ENCODE results near the gene CMC2. TPM values are rescaled to one million over a fixed set of nuclear protein-coding genes. Genes with fewer than 3 reads are reported as not detected.
A peak's percentile ranks its signal among the peaks of the same experiment; 100 is the strongest.

Gene CMC2
- total and polyA plus RNA-seq, 7 experiments from 2014 or later: 28.3 to 78.4 (median 45.8) TPM

GRCh38 chr16:80976946-80977345, 29.7 kb downstream of the CMC2 start:
- Mint-ChIP-seq H3K36me3 (peaks cover 16 to 41% (median 28%) of the 10 kb centered on the region in 5 donors), H3K27me3 (no peaks in the 10 kb centered on the region), H3K27ac (peak overlapping the region in 3 of 9 donors; percentile 3 to 56 (median 40)), H3K9me3 (no peaks in the 10 kb centered on the region), H3K4me3 (no peak overlapping the region), H3K4me1 (peaks cover 0 to 7% (median 4%) of the 10 kb centered on the region in 7 donors)
- DNase-seq: no peak
- no peak overlapping the region for H3K27ac ChIP-seq (ENCODE audit: low read depth, low read length)
- no peaks in the 10 kb centered on the region for H3K27me3 ChIP-seq (ENCODE audit: control insufficient read depth in 2 of 2, insufficient read depth in 2 of 2, low read length in 2 of 2)
- H3K4me3 ChIP-seq (ENCODE audit: low read length): no peak overlapping the region
- ATAC-seq: no peak
- intact Hi-C loops (cut with micrococcal nuclease): no loop called here
- H3K36me3 ChIP-seq (ENCODE audit: control insufficient read depth in 2 of 3, insufficient read depth in 3 of 3, low read length in 3 of 3): peaks cover 0 to 46% (median 0%) of the 10 kb centered on the region in 3 experiments
- CTCF ChIA-PET: no interaction called here
- H3K4me1 ChIP-seq (ENCODE audit: control insufficient read depth in 2 of 2, insufficient read depth in 2 of 2, low read length in 2 of 2): no peaks in the 10 kb centered on the region
- POLR2A ChIA-PET: no interaction called here
- no peaks in the 10 kb centered on the region for H3K9me3 ChIP-seq (ENCODE audit: control insufficient read depth in 2 of 3, low read length in 3 of 3)

DNA sequence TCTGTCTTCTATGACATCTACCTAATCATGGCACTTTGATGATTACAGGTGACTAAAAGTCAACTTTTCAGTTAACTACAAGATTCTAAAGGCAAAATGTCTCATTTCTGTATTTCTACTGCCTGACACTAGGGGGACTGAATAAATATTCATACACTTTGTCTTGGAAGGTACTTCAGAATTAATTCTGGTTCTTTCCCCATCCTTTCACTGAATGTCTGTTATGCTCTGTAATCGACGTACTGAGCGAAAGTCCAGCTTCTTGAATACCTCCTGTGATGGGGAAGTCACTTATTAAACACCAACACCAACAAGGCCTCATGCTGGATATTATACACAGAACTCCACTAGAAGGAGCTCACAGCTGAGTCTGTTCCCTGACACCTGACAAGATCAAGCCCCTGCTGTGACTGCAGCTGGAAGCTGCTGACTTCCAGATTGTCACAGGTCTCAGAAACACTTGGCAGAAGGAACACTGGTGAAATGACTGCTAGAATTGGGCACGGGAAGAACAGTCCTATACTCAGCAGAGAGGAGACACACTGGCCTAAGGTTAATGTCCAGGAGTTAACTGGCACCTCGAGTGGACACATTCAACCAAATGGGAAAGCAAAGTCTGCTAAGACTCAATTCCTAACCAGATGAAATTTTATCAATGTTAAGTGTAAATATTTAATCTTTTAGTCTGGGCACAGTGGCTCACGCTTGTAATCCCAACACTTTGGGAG, 31.9 kb downstream of the CMC2 start:
- peaks cover 15 to 42% (median 35%) of the 10 kb centered on the region in 5 donors for H3K36me3 Mint-ChIP-seq
- ATAC-seq (no peak), DNase-seq (no peak)
- no peaks in the 10 kb centered on the region for H3K27me3 Mint-ChIP-seq
- Histone ChIP-seq H3K9me3 (ENCODE audit: control insufficient read depth in 2 of 3, low read length in 3 of 3) (no peaks in the 10 kb centered on the region), H3K4me1 (ENCODE audit: control insufficient read depth in 2 of 2, insufficient read depth in 2 of 2, low read length in 2 of 2) (no peaks in the 10 kb centered on the region), H3K27me3 (ENCODE audit: control insufficient read depth in 2 of 2, insufficient read depth in 2 of 2, low read length in 2 of 2) (no peaks in the 10 kb centered on the region), H3K27ac (ENCODE audit: low read depth, low read length) (no peak overlapping the region), H3K4me3 (ENCODE audit: low read length) (no peak overlapping the region), H3K36me3 (ENCODE audit: control insufficient read depth in 2 of 3, insufficient read depth in 3 of 3, low read length in 3 of 3) (peaks cover 0 to 39% (median 0%) of the 10 kb centered on the region in 3 experiments)
- ChIA-PET CTCF (interaction anchor here (0.6 kb wide), 1 partner anchor 76 kb away, joined by 3 read pairs; no protein-coding TSS in a partner anchor), POLR2A (interaction anchor here (0.6 kb wide), 1 partner anchor 62 kb away, joined by 3 read pairs; no protein-coding TSS in a partner anchor)
- H3K4me3 Mint-ChIP-seq: no peak overlapping the region
- H3K9me3 Mint-ChIP-seq: no peaks in the 10 kb centered on the region
- intact Hi-C loops (cut with micrococcal nuclease): no loop called here
- peaks cover 0 to 7% (median 0%) of the 10 kb centered on the region in 7 donors for H3K4me1 Mint-ChIP-seq
- H3K27ac Mint-ChIP-seq: no peak overlapping the region

GRCh38 chr16:80973991-80974390, 32.7 kb downstream of the CMC2 start:
- DNase-seq (no peak), ATAC-seq (no peak)
- intact Hi-C loops (cut with micrococcal nuclease): no loop called here
- Mint-ChIP-seq H3K4me3 (no peak overlapping the region), H3K4me1 (peaks cover 0 to 7% (median 0%) of the 10 kb centered on the region in 7 donors), H3K9me3 (no peaks in the 10 kb centered on the region), H3K27ac (peak overlapping the region in 2 of 9 donors; percentile 0 to 47), H3K27me3 (no peaks in the 10 kb centered on the region), H3K36me3 (peaks cover 15 to 46% (median 33%) of the 10 kb centered on the region in 5 donors)
- CTCF ChIA-PET: interaction anchor here (0.8 kb wide), 1 partner anchor 30 kb away, joined by 3 read pairs; no protein-coding TSS in a partner anchor
- H3K27ac ChIP-seq (ENCODE audit: low read depth, low read length): no peak overlapping the region
- H3K36me3 ChIP-seq (ENCODE audit: control insufficient read depth in 2 of 3, insufficient read depth in 3 of 3, low read length in 3 of 3): peaks cover 0 to 33% (median 0%) of the 10 kb centered on the region in 3 experiments
- H3K4me1 ChIP-seq (ENCODE audit: control insufficient read depth in 2 of 2, insufficient read depth in 2 of 2, low read length in 2 of 2): no peaks in the 10 kb centered on the region
- H3K4me3 ChIP-seq (ENCODE audit: low read length): no peak overlapping the region
- POLR2A ChIA-PET: no interaction called here
- no peaks in the 10 kb centered on the region for H3K9me3 ChIP-seq (ENCODE audit: control insufficient read depth in 2 of 3, low read length in 3 of 3)
- H3K27me3 ChIP-seq (ENCODE audit: control insufficient read depth in 2 of 2, insufficient read depth in 2 of 2, low read length in 2 of 2): no peaks in the 10 kb centered on the region

- peaks cover 0 to 10% (median 0%) of the 10 kb centered on the region in 7 donors for H3K4me1 Mint-ChIP-seq
- POLR2A ChIA-PET: no interaction called here
- H3K9me3 Mint-ChIP-seq: no peaks in the 10 kb centered on the region
- DNase-seq (no peak), ATAC-seq (no peak)
- peak overlapping the region in 2 of 9 donors; percentile 27 to 28 for H3K27ac Mint-ChIP-seq
- intact Hi-C loops (cut with micrococcal nuclease): no loop called here
- H3K4me3 Mint-ChIP-seq: no peak overlapping the region
- H3K9me3 ChIP-seq (ENCODE audit: control insufficient read depth in 2 of 3, low read length in 3 of 3): no peaks in the 10 kb centered on the region
- no peaks in the 10 kb centered on the region for H3K4me1 ChIP-seq (ENCODE audit: control insufficient read depth in 2 of 2, insufficient read depth in 2 of 2, low read length in 2 of 2)
- H3K27me3 ChIP-seq (ENCODE audit: control insufficient read depth in 2 of 2, insufficient read depth in 2 of 2, low read length in 2 of 2): no peaks in the 10 kb centered on the region
- no peak overlapping the region for H3K27ac ChIP-seq (ENCODE audit: low read depth, low read length)
- CTCF ChIA-PET: no interaction called here
- H3K27me3 Mint-ChIP-seq: no peaks in the 10 kb centered on the region
- peaks cover 14 to 39% (median 32%) of the 10 kb centered on the region in 5 donors for H3K36me3 Mint-ChIP-seq
- H3K4me3 ChIP-seq (ENCODE audit: low read length): no peak overlapping the region
- H3K36me3 ChIP-seq (ENCODE audit: control insufficient read depth in 2 of 3, insufficient read depth in 3 of 3, low read length in 3 of 3): peaks cover 0 to 22% (median 0%) of the 10 kb centered on the region in 3 experiments
Observed at GRCh38 chr16:80972611-80973010, 34.1 kb downstream of the CMC2 start.

DNA sequence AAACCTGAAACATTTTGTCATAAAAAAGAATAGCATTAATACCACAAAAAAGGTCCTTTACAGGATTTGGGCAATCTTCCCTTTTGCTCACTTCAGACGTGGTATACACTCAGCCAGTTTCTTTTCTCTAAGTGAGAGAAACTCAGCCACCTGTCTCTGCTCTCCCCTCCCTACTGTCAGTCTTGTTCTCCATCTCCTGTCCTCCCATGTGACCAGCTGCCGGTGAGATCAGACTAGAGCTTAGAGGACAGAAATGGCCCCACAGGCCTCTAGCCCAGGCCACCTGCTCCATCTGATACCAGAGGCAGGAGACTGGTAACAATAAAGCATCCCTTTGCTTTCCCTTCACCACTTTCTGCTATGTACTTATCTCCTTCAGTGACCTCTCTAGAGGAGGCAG, 34.9 kb downstream of the CMC2 start:
- ATAC-seq (no peak), DNase-seq (no peak)
- Mint-ChIP-seq H3K27me3 (no peaks in the 10 kb centered on the region), H3K9me3 (no peaks in the 10 kb centered on the region), H3K36me3 (peaks cover 11 to 33% (median 26%) of the 10 kb centered on the region in 5 donors), H3K27ac (peak overlapping the region in 1 of 9 donors; percentile 78), H3K4me3 (no peak overlapping the region), H3K4me1 (peaks cover 0 to 10% (median 0%) of the 10 kb centered on the region in 7 donors)
- POLR2A ChIA-PET: no interaction called here
- Histone ChIP-seq H3K4me1 (ENCODE audit: control insufficient read depth in 2 of 2, insufficient read depth in 2 of 2, low read length in 2 of 2) (no peaks in the 10 kb centered on the region), H3K27ac (ENCODE audit: low read depth, low read length) (no peak overlapping the region), H3K9me3 (ENCODE audit: control insufficient read depth in 2 of 3, low read length in 3 of 3) (no peaks in the 10 kb centered on the region), H3K36me3 (ENCODE audit: control insufficient read depth in 2 of 3, insufficient read depth in 3 of 3, low read length in 3 of 3) (peaks cover 0 to 19% (median 0%) of the 10 kb centered on the region in 3 experiments), H3K4me3 (ENCODE audit: low read length) (no peak overlapping the region), H3K27me3 (ENCODE audit: control insufficient read depth in 2 of 2, insufficient read depth in 2 of 2, low read length in 2 of 2) (no peaks in the 10 kb centered on the region)
- intact Hi-C loops (cut with micrococcal nuclease): no loop called here
- CTCF ChIA-PET: no interaction called here

DNA sequence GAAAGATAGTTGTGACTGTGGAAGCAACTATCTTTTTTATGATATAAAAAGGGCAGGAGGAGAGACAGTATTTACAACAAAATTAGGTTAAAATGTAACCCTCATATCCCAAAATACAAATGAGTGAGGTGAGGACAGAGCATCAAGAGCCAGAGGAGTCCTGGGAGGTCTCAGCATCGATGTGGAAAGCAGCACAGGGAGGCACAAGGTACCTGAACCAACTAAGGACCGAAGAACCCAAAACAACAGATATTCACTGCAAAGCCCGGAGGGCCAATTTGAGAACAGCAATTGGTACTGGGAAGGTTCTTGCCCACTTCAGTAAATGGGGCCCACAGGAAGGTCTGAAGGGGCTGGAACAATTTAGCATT, 37.6 kb downstream of the CMC2 start:
- POLR2A ChIA-PET: no interaction called here
- Histone ChIP-seq H3K27ac (ENCODE audit: low read depth, low read length) (no peak overlapping the region), H3K9me3 (ENCODE audit: control insufficient read depth in 2 of 3, low read length in 3 of 3) (no peaks in the 10 kb centered on the region), H3K36me3 (ENCODE audit: control insufficient read depth in 2 of 3, insufficient read depth in 3 of 3, low read length in 3 of 3) (peaks cover 0 to 3% (median 0%) of the 10 kb centered on the region in 3 experiments), H3K4me1 (ENCODE audit: control insufficient read depth in 2 of 2, insufficient read depth in 2 of 2, low read length in 2 of 2) (no peaks in the 10 kb centered on the region), H3K27me3 (ENCODE audit: control insufficient read depth in 2 of 2, insufficient read depth in 2 of 2, low read length in 2 of 2) (no peaks in the 10 kb centered on the region), H3K4me3 (ENCODE audit: low read length) (no peak overlapping the region)
- CTCF ChIA-PET: no interaction called here
- Mint-ChIP-seq H3K4me3 (no peak overlapping the region), H3K27me3 (no peaks in the 10 kb centered on the region), H3K4me1 (peaks cover 0 to 9% (median 0%) of the 10 kb centered on the region in 7 donors), H3K36me3 (peaks cover 9 to 25% (median 21%) of the 10 kb centered on the region in 5 donors), H3K9me3 (no peaks in the 10 kb centered on the region), H3K27ac (no peak overlapping the region)
- DNase-seq: no peak
- ATAC-seq: no peak
- intact Hi-C loops (cut with micrococcal nuclease): no loop called here
